GM18907 (cell line): ENCODE results near the gene CISD3.

Source experiments
- ATAC-seq: cut with Tn5 transposase; IDR thresholded peaks from one replicate; pipeline ENCODE4 v1.9.1; 2021; ENCODE audit warnings: mild to moderate bottlenecking, moderate library complexity; ENCODE audit not compliant: unreplicated experiment

The CISD3 gene

GRCh38 chr17:38727736-38728135, 2.4 kb upstream of the CISD3 start:
- ATAC-seq = no peak

GRCh38 chr17:38728290-38728831, 1.8 kb upstream of the CISD3 start:
- ATAC-seq = no peak

GRCh38 chr17:38729368-38729885, 714 bp upstream of the CISD3 start:
- ATAC-seq = no peak

GRCh38 chr17:38730526-38731379, 612 bp downstream of the CISD3 start:
- no peak for ATAC-seq

- ATAC-seq = no peak
These were observed 1.6 kb downstream of the CISD3 start for GRCh38 chr17:38731526-38732294.

- no peak for ATAC-seq
These were observed 2.5 kb downstream of the CISD3 start for GRCh38 chr17:38732376-38733281.

GRCh38 chr17:38733282-38733981, 3.3 kb downstream of the CISD3 start:
- no peak for ATAC-seq

GRCh38 chr17:38733982-38734973, 4.1 kb downstream of the CISD3 start:
- no peak for ATAC-seq

GRCh38 chr17:38735161-38735997, 5.2 kb downstream of the CISD3 start:
- ATAC-seq = no peak

GRCh38 chr17:38738007-38738662, 8.0 kb downstream of the CISD3 start:
- no peak for ATAC-seq

GRCh38 chr17:38738686-38739085, 8.5 kb downstream of the CISD3 start:
- no peak for ATAC-seq

GRCh38 chr17:38739305-38739704, 9.2 kb downstream of the CISD3 start:
- ATAC-seq = no peak

- ATAC-seq = no peak
These were observed 9.9 kb downstream of the CISD3 start for GRCh38 chr17:38740044-38740443.

GRCh38 chr17:38740806-38741205, 10.7 kb downstream of the CISD3 start:
- ATAC-seq = no peak

- no peak for ATAC-seq
These were observed 11.3 kb downstream of the CISD3 start for GRCh38 chr17:38741461-38741860.

GRCh38 chr17:38741921-38742410, 11.8 kb downstream of the CISD3 start:
- ATAC-seq = no peak
